IPS-18c (cell line): ENCODE results near the gene GLIS1.

Source experiments
- H3K4me3 ChIP-seq: 2 replicates; pipeline ENCODE4 v1.7.0; 2013; ENCODE audit warnings: low read depth, mild to moderate bottlenecking, low read length, moderate library complexity; ENCODE audit not compliant: insufficient read depth
- H3K9me3 ChIP-seq: one replicate; pipeline ENCODE4 v1.6.1; 2013; ENCODE audit warnings: mild to moderate bottlenecking, low read length, moderate library complexity; ENCODE audit not compliant: control insufficient read depth, insufficient read depth

GLIS1 gene

GRCh38 chr1:53495633-53496345 is 243.2 kb downstream of the GLIS1 start:
- H3K9me3 ChIP-seq = peaks cover 2% of the 10 kb centered on the region
- H3K4me3 ChIP-seq = no peak overlapping the region

DNA sequence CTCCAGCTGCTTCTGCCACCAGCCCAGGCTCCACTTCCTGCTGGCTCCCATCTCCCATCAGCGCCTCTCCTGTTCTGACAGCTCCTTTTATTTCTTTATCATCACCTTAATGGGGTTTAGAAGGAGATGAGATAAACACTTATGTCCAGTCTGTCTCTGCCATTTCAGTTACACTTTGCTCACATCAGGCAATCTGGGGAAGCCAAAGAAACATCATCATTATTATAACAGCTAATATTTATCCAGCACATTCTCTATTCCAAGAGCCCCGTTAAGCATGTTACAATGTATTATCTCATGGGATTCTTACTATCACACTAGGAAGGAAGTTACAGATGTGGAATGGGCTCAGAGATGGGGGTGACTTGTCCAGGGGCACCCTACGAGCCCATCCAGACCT is 248.6 kb downstream of the GLIS1 start:
- H3K4me3 ChIP-seq = no peak overlapping the region

GRCh38 chr1:53486395-53487026 is 252.5 kb downstream of the GLIS1 start:
- H3K4me3 ChIP-seq = no peak overlapping the region

More for the DNA sequence above, 248.6 kb downstream of the GLIS1 start:
- no peaks in the 10 kb centered on the region for H3K9me3 ChIP-seq

GRCh38 chr1:53485478-53486394 is 253.2 kb downstream of the GLIS1 start:
- Histone ChIP-seq H3K4me3 (no peak overlapping the region), H3K9me3 (no peaks in the 10 kb centered on the region)

More at GRCh38 chr1:53486395-53487026, 252.5 kb downstream of the GLIS1 start:
- no peaks in the 10 kb centered on the region for H3K9me3 ChIP-seq

GRCh38 chr1:53484705-53485477 is 254.1 kb downstream of the GLIS1 start:
- Histone ChIP-seq H3K9me3 (no peaks in the 10 kb centered on the region), H3K4me3 (no peak overlapping the region)

DNA sequence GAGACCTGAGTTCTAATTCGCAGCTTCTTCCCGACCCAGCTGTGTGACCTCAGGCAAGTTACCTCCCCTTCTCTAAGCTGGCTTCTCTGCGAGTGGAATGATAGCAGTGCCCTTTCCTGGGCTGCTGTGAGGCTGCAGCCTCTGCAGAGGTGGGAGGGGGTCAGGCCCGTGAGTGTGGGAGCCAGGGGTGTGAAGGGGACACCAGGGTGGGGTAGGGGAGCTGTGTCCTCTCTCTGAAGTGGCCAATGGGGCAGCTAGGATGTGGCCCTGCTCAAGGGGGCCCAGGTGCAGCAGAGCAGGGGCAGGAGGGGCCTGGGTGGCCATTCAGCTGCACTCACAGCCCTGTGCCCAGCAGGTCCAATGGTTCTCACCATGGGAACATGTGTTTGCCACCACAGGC is 255.3 kb downstream of the GLIS1 start:
- no peaks in the 10 kb centered on the region for H3K9me3 ChIP-seq
- no peak overlapping the region for H3K4me3 ChIP-seq

DNA sequence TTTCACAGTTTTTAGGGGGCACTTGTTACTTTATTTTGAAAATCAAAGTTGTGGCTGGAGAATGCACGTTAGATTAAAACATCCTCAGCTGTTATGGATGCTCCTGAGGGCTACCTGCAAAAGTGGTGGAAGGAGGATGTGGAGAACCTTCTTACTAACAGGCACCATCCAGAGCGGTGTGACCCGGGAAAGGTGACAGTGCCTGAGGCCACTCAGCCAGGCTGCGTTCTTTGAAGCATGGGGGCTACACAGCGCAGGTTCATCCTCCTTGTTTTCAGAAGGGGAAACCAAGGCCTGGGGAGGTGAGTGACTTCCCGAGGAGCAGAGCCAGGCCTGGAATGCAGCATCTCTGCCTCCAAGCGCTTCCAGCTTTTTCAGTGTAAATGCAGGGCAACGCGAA is 255.8 kb downstream of the GLIS1 start:
- H3K4me3 ChIP-seq = no peak overlapping the region
- no peaks in the 10 kb centered on the region for H3K9me3 ChIP-seq

DNA sequence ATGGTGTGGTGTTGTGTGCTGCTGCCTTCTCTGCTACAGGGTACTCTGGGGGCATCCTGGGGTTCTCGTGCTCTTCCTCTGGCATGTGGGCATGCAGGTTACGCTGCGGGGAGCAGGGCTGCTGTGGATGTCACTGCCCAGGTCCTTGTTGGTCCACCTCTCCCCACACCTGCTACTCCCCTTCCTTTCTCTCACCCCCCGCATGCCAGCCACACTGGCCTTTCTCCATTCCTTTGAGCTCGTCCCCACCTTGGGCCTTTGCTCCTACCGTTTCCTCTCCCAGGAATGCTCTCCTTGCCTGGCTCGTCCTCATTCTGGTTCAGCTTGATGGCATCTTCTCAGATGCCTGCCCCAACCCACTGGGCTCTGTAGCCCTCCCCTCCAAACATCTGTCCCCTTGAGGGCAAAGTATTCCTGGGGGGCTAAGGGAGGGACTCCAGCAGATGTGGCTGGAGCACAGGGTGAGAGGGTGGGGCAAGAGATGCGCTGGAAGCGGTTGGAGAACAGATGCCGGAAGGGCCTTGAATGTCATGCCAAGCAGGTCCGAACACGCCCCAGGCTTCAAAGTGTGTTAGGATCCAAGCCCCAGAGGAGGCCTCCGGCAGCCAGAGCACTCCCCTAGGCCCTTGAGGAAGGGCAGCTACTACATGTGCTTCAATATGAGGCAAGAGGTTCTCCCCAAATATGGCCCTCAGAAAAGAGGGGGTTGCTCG is 256.4 kb downstream of the GLIS1 start:
- no peaks in the 10 kb centered on the region for H3K9me3 ChIP-seq
- no peak overlapping the region for H3K4me3 ChIP-seq

DNA sequence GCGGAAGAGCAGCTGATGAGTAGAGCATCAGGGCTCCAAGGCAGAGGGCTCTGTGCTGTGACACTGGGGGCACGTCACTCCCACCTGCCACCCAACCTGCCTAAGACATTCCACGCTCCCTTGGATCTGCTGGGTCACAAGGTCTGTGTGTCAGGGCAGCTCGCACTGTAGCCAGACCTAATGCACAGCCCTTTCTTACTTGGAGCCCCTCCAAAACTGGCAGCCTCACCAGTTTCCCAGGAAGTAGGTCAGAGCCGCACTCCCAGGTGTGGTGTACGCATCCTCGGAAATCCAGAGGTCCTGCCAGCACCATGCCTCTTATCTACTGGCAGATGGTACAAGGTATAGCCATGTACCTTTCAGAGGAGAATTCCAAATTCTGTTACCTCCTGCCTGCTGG is 257.5 kb downstream of the GLIS1 start:
- Histone ChIP-seq H3K9me3 (no peaks in the 10 kb centered on the region), H3K4me3 (no peak overlapping the region)

DNA sequence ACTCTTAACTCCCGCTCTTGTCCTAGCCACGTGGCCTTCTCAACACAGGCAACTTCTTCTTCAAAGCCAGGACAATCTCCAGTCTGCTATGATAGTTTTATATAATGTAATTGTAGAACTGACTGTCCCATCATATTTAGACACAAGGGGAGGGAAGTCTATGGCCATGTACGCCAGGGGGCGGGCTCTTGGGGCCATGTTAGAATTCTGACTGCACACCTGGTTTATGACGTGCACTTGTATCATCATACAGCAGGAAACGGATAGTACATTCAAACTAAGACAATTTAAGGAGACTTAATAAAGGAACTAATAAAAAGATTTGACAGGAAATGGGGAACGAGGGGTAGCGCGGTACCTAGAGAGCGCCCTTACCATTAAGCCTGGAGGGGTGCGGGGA is 258.3 kb downstream of the GLIS1 start:
- no peaks in the 10 kb centered on the region for H3K9me3 ChIP-seq
- H3K4me3 ChIP-seq = no peak overlapping the region

DNA sequence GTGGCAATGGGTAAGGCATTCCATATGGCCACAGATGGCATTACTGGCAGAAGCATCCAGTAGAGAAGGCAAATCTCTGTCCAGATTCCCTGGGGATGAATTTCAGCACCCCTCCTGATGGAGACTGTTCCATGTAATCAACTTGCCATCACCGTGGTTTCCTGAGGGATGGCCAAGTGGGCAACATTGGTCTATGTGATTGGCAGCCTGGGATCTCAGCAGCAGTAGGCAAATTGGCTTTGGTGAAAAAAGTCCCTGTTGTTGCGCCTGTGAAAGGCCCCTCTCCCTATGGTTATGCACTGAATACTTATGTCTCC is 260.5 kb downstream of the GLIS1 start:
- H3K4me3 ChIP-seq = no peak overlapping the region
- no peaks in the 10 kb centered on the region for H3K9me3 ChIP-seq

GRCh38 chr1:53477651-53478501 is 261.1 kb downstream of the GLIS1 start:
- Histone ChIP-seq H3K9me3 (no peaks in the 10 kb centered on the region), H3K4me3 (no peak overlapping the region)

- Histone ChIP-seq H3K9me3 (no peaks in the 10 kb centered on the region), H3K4me3 (no peak overlapping the region)
These were observed 262.4 kb downstream of the GLIS1 start for GRCh38 chr1:53476579-53476978.

DNA sequence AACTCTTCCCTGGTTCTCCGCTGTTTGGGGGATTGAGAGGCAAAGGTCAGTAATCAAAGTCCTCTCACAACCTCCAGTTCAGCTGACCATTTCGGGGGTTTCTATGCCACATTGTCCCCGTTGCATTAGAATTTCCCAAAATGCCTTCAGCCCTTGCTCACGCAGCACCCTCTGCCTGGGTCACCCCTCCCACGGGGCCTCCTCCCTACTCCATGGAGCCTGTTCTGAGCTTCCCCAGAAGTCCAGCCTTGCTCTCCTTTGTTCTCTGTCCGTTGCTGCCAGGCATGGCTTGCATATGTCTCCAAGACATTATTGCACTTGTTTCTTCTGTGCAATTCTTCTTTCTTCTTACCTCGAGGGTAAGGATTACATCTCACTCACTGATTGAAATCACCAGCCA is 263.3 kb downstream of the GLIS1 start:
- H3K9me3 ChIP-seq = no peaks in the 10 kb centered on the region
- H3K4me3 ChIP-seq = no peak overlapping the region

GRCh38 chr1:53473463-53473862 is 265.5 kb downstream of the GLIS1 start:
- H3K4me3 ChIP-seq = no peak overlapping the region
- H3K9me3 ChIP-seq = no peaks in the 10 kb centered on the region

DNA sequence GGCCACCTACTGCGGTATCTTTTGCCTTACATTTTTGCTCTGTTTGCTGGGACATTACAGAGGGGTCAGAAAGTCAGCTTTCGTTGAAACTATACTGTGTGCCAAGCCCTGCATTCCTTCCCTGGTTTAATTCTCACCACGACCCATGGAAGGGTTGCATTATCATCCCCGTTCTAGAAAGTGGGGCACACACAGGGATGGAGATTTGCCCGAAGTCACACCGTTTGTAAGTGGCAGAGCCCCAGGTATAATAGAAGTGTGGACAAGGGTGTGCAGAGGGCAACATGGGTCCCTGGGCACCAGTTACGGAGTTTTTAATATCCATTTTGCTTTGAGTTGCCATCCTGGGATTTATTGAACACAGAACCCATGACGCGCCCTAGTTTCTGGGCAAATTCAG is 268.0 kb downstream of the GLIS1 start:
- H3K4me3 ChIP-seq = no peak overlapping the region; the same call in 1 of the 2 replicates
- no peaks in the 10 kb centered on the region for H3K9me3 ChIP-seq
